Stimulated activated CD8-positive, alpha-beta memory T cell treated with anti-CD3 and anti-CD28 coated beads, Interleukin-4, amount 100 ng/mL, for 1 hour (primary cell): ENCODE data around the gene CREB3.

Experiments
- DNase-seq, 2 donors: peaks; one replicate each; pipeline ENCODE4 v3.0.0-alpha.2; 2020; ENCODE audit warnings: low read depth in 2 of 2, low spot score in 1 of 2

CREB3 gene, protein sequence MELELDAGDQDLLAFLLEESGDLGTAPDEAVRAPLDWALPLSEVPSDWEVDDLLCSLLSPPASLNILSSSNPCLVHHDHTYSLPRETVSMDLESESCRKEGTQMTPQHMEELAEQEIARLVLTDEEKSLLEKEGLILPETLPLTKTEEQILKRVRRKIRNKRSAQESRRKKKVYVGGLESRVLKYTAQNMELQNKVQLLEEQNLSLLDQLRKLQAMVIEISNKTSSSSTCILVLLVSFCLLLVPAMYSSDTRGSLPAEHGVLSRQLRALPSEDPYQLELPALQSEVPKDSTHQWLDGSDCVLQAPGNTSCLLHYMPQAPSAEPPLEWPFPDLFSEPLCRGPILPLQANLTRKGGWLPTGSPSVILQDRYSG

GRCh38 chr9:35732185-35732799, at the start of gene CREB3, which contains the start of gene TLN1:
TSS of gene CREB3 (plus strand) at chr9:35732666. CDS start at chr9:35732773, 107 bp downstream.
TSS of gene TLN1 (minus strand) at chr9:35732195. CDS start at chr9:35725694, 6,501 bp downstream.
- peak; percentile 85 to 92 for DNase-seq

DNA sequence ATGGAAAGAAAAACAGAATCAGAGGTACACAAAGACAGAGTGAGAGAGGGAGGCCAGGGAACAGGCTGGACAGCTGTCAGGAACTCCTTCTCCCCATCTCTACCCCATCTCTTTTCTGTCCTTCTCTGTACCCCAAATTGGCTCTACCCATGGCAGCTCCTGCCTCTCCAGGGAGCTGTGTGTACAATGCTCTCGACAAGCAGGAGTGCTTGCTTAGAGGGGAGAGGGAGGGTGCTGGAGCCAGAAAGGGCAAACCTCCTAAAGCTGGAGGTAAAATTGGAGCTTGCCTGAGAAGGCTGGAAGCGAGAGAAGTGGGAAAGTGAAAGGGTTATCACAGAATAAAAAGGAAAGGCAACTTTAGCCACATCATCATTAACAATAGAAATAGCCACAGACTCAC, 49.1 kb upstream of the CREB3 start:
- DNase-seq: no peak

DNA sequence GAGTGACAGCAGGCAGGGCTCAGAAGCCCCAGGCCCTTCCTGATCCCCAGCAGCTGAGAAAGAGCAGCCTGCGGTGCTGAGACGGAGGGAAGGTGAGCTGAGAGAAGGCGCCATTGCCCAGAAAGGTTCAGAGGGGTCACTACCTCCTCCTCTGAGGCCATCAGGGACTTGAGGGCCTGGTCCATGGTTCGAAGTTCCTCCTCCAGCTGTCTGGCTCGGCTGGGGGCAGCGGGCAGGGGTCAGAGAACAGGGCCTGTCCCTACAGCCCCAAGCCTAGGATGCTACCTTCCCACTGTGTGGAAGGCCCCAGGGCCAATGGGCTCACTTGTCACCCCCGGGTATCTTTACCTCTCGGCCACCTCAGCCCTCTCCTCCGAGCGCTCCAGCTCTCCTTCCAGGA, 47.5 kb upstream of the CREB3 start:
- no peak for DNase-seq

DNA sequence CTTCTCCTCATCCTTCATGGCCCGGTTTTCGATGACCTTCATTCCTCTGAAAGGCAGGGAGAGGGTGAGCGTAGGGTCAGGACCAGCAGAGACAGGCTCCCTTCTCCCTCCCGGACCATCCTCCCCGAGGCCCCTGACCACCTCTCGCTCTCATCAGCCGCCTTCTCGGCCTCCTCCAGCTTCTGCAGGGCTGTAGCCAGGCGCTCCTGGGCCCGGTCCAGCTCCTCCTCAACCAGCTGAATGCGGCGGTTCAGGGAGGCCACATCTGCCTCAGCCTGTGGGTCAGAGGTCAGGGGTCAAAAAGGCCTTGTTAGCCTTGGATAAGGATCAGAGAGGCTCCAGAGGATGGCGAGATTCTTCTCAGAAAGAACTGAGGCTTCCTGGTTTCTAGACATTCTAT, 47.0 kb upstream of the CREB3 start:
- DNase-seq: no peak

GRCh38 chr9:35686222-35687203, 46.0 kb upstream of the CREB3 start:
- no peak for DNase-seq

GRCh38 chr9:35687306-35687705, 45.2 kb upstream of the CREB3 start:
- no peak for DNase-seq

GRCh38 chr9:35687972-35688557, 44.4 kb upstream of the CREB3 start:
- no peak for DNase-seq

GRCh38 chr9:35688558-35689541, 43.6 kb upstream of the CREB3 start:
- DNase-seq: no peak

DNA sequence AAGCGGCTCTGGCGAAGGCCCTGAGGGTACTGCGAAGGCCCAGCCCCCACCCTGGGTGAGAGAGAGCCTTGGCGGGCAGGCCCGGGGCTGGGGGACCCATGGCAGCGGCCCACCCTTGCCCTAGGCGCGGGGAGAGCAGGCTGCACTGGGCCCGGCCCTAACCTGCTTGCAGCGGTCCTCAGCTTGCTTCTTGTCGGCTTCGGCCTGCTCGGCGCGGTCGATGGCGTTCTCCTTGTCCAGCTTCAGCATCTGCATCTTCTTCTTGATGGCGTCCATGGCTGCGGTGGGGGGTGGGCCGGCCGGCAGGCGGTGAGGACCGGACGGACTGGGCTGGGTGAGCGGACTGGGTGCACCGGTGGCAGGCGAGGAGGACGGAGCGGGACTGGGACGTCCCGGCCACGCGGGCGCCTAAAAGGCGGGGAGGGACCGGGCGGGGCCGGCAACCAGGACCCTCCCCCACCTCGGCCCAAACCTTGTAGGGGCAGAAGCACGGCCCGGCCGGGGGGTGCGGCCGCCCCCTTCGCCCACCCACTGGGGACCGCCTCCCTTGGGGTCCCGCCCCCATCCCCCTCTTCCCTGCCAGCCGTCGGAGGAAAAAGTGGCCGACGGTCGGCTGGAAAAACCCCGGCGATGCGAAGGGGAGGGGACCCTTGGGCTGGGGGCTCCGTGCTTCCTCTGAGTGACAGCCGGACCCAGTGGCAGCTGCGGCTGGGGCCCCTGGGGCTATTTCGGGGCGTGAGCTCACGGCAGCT, 42.7 kb upstream of the CREB3 start, which contains the start of gene TPM2:
TPM2 (minus strand) TSS at position 384 of the 752 bp plus-strand sequence; CDS start at position 276, 108 bp downstream.
- DNase-seq: no peak

DNA sequence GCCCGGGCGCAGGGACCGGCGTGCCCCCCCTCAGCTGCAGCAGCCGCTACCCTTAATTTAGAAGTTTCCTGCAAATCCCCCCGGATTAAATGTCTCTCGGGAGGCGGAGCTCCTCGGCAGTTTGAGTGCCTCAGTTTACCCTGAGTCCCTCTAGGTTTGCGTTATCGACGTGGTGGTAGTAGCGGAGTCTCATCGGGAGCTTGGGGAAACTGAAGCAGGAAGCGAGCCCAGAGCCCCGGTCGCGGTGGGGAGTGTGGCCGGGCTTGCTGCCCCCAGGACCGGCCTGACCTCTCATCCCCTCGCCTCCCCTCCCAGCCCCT, 42.2 kb upstream of the CREB3 start:
- DNase-seq: no peak

- DNase-seq: peak in 1 of 2 donors; percentile 4
Measured at GRCh38 chr9:35690614-35691333, 41.7 kb upstream of the CREB3 start.

GRCh38 chr9:35691334-35691650, 41.2 kb upstream of the CREB3 start:
- no peak for DNase-seq

DNA sequence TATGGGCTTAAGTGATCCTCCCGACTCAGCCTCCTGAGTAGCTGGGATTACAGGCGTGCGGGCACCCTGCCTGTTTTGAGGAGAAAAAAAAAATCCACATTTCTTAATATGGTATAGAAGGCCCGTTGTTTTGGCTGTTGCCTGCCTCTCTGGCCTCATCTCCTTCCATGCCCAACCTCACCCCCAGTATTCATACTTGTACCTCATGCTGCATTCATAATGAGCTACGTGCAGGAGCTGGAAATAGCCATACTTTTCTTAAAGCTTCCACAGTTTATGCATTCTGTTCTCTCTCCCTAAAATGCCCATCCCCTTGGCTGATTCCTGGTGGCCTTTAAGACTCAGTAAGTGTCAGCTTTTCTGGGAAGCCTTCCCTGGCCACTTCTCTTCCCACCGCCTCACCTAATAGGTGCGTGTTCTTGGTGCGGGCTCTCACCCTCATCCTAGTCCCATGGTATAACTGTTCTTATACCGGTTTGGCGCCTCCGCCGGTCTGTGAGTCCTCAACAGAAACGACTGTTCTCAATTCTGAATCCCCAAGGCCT, 40.6 kb upstream of the CREB3 start:
- no peak for DNase-seq

GRCh38 chr9:35695943-35696401, 36.5 kb upstream of the CREB3 start:
- DNase-seq: no peak

DNA sequence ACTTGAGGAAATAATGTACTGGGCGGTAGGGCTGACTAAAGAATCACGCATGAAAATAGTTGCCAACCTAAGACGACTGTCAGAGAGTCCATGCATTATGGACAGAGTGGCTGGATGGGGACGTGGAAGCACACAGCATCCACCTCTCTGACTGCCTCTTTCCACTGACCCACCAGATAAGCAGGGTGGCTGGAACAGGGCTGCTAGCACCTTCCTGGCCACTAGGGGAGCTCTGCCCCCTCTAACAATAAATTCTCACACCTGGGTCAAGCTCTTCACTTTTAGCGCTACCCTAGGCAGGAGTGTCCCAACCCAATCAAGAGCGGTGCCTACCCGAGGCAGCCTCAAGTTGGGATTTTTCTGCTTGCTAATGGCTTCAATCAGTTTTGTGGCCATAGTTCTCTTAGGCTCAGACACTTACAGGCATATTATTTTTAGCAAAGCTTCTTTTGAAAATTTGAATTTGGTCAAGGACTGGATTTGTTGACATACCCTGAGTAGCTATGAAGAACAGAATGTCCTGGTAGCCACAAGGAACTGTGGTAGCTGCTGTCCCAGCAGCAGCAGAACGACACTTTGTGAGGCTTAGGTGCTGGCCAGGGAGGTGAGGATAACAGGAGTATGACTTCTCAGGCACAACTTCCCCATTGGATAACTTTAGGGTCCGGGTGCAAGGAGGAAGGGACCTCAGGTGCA, 35.8 kb upstream of the CREB3 start:
- DNase-seq: peak; percentile 15 to 27

- DNase-seq: no peak
Measured at GRCh38 chr9:35697486-35697885, 35.0 kb upstream of the CREB3 start.

- no peak for DNase-seq
Measured at GRCh38 chr9:35698231-35698630, 34.2 kb upstream of the CREB3 start.

GRCh38 chr9:35700031-35700430, 32.4 kb upstream of the CREB3 start:
- no peak for DNase-seq
